GM11168 (cell line): ENCODE results near the gene KCNJ9.

Source experiments
- in situ Hi-C: fragments of 300-500 bp; cut with MboI; formaldehyde crosslinking; loops from one replicate; pipeline ENCODE4 v1.12.0; 2022; ENCODE audit warnings: low sequenced_read_pairs; ENCODE audit not compliant: unreplicated experiment

Gene KCNJ9

GRCh38 chr1:160085686-160086455, 4.5 kb downstream of the KCNJ9 start:
- in situ Hi-C loops, result no loop called here

DNA sequence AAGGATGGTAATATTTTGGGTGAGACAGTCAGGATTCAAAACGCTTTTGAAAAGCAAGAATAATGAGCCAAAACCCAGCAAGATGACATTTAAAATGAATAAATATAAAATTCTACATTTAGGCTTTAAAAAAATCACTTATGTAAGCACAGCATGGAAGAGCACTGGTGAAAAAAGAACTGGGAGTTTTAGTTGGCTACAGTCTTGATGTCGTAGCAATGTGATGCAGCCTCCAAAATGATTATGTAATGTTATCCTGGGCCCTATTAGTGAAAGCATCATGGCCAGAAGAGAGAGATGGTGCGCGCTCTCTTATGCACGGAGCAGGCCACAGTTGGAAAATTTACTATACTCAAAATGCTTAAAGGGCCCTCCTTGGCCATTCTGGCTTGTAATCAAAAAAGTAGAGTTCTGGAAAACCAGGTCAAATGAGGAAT, 5.1 kb downstream of the KCNJ9 start:
- in situ Hi-C loops, result no loop called here

DNA sequence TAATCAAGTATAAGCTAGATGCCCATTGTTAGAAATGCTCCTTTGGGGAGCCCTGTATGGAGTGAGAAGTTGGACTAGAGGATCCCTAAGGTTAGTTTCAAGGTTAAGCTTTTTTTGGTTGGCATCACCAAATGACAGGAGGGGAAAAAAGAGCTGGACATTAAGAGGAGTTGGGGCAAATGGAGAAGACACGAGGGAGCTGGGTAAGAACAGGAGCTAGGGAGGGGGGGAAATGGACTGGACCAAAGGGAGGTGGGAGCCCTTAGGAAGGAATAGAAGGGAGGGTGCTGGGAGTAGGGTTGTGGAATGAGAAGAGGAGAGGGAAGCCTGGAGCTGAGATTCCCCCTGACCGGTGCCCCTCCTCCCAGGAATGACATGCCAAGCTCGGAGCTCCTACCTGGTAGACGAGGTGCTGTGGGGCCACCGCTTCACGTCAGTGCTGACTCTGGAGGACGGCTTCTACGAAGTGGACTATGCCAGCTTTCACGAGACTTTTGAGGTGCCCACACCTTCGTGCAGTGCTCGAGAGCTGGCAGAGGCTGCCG, 5.9 kb downstream of the KCNJ9 start:
- in situ Hi-C loops, result no loop called here

- in situ Hi-C loops, result loop anchor here (10.0 kb wide), 1 partner anchor 285 kb away; no protein-coding TSS in a partner anchor
Measured at GRCh38 chr1:160089883-160090282, 8.5 kb downstream of the KCNJ9 start.

DNA sequence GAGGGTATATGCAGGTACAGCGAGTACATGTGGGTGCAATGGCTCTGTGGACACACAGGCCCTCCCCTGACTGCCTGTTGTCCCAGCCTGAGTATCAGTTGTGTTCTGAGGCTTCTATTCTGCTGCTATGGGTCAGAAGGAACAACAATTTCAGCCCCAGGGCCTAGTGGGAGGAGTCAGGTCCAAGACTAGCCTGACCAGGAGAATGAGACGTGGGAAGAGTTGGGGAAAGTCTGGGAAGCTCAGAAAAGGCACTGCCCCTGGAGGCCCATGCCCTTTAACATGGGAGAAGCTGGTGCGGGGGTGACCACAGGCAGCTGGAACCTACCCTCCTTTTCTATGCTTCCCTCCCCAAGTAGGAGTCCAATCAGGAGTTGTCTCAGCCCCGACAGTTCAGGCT, 9.4 kb downstream of the KCNJ9 start:
- in situ Hi-C loops, result loop anchor here (10.0 kb wide), 1 partner anchor 284 kb away; no protein-coding TSS in a partner anchor

DNA sequence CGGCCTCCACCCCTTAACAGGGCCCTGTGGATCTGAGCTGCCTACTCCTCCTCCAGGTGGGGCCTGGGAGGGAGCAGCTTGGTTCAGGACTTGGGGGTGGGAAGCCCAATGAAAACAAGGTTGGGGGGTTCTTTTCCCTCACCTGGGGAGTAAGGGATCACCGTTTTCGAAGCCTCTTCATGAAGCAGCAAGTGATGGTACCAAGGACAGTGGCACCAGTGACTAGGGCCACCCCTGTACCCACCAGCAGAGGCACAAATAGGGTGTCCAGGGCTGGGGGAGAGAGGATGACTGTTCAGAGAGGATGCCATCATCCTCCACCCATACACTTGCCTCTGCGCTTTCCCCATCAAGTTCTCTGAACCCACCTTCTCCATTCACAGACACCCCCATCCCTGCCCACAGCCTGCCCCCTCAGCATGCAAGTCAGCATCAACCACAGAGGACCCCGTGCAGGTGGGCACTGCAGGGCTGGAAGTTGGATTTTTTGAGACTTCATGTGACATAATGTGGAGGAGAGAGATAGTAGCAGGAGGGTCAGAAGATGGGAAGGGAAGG, 10.4 kb downstream of the KCNJ9 start:
- in situ Hi-C loops, result loop anchor here (10.0 kb wide), 1 partner anchor 283 kb away; no protein-coding TSS in a partner anchor

DNA sequence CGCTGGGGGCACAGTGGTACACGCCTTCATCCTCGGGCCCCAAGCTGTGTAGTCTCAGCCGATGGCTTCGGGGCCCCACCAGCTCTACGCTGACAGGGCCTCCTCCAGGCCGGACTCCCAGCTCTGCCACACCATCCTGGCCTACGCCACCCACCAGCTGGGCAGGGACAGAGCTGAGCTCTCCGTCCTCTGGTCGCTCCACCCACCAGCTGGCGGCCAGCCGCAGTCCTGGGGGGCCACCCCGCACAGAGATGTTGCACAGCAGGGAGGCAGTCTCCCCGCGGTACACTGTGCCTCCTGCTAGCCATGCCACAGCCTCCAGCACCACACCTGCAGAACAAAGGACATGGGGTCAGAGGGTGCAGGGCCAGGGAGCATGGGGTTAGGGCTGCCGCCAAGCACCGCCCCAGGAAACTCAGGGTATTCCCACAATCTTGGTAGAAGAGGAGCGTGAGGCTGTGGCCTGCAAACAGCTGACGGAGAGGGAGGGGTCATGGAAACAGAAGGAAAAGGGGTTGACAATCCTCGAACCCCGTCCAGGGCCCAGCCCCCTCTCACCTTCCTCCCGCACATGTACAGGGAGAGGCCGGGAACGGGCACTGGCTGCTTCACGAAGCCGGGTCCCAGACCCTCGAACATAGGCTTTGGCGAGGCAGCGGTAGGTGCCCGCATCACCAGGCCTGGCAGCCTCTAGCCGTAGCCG, 11.2 kb downstream of the KCNJ9 start:
- in situ Hi-C loops, result loop anchor here (10.0 kb wide), 1 partner anchor 282 kb away; no protein-coding TSS in a partner anchor

DNA sequence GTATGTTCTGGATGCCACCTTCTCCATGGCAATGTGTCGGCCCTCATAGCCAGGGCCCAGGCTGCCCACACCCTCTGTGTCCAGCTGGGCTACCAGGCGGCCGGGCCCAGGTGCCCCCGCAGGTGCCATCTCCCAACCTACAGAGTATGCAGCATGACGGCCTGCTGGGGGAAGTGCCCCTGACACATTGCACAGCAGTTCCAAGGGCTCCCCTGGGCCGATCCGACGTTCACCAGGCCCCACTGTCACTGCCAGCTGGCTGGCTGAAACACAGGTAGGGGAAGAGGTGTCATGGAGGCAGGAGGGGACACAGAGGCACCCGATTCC, 11.7 kb downstream of the KCNJ9 start:
- in situ Hi-C loops, result loop anchor here (10.0 kb wide), 1 partner anchor 282 kb away; no protein-coding TSS in a partner anchor

GRCh38 chr1:160093624-160094290, 12.4 kb downstream of the KCNJ9 start:
- in situ Hi-C loops, result loop anchor here (10.0 kb wide), 1 partner anchor 281 kb away; no protein-coding TSS in a partner anchor

DNA sequence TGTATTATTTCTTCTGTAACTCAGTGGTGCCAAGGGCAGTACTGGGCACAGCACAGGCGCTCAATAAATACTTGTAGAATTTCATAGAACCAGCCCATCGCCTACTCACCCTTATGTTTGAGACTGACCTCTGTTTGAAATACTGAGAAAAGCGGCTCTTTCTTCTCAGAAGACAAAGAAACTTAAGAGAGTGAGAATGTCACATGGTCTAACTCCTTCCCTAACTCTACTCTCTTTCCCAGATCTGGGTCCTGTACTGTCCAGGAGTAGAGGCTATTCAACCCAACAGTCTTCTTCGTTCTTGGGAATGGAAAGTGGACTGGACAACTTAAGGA, 12.9 kb downstream of the KCNJ9 start:
- in situ Hi-C loops, result loop anchor here (10.0 kb wide), 1 partner anchor 281 kb away; no protein-coding TSS in a partner anchor

GRCh38 chr1:160094806-160095205, 13.5 kb downstream of the KCNJ9 start:
- in situ Hi-C loops, result loop anchor here (10.0 kb wide), 1 partner anchor 280 kb away; no protein-coding TSS in a partner anchor

DNA sequence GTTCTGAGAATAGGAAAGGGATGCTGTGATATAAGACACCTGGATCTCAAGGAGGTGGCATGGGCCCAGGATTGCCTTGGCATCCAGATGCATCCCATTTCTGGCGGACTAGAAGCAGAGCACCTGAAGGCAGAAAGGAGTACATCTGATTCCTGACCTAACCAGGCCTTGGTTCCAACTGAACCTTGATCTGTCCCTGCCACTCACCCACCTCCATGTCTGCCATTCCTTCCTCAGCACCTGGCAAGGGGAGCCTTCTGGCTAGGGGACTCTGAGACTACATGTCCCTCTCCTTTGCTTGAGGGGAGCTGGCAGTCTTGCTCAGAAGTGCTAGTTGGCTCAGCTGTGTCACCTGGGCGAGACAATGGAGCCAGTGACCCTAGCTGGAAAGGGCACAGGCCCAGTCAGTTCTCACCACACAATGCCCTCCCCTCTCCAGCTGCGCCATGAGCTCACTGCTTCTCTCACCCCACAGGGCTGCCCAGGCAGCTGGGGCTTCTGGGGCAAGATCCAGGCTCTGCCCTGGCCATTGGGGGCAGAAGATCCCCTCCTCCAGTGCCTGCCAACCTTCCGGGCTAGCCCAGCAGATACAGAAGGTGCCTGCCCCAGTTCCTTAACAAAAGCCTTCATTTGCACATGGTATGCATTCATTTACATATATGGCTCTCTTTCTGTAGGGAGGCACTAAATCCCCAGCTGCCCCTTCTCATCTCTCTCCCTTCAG, 14.2 kb downstream of the KCNJ9 start:
- in situ Hi-C loops, result loop anchor here (10.0 kb wide), 1 partner anchor 279 kb away; no protein-coding TSS in a partner anchor

DNA sequence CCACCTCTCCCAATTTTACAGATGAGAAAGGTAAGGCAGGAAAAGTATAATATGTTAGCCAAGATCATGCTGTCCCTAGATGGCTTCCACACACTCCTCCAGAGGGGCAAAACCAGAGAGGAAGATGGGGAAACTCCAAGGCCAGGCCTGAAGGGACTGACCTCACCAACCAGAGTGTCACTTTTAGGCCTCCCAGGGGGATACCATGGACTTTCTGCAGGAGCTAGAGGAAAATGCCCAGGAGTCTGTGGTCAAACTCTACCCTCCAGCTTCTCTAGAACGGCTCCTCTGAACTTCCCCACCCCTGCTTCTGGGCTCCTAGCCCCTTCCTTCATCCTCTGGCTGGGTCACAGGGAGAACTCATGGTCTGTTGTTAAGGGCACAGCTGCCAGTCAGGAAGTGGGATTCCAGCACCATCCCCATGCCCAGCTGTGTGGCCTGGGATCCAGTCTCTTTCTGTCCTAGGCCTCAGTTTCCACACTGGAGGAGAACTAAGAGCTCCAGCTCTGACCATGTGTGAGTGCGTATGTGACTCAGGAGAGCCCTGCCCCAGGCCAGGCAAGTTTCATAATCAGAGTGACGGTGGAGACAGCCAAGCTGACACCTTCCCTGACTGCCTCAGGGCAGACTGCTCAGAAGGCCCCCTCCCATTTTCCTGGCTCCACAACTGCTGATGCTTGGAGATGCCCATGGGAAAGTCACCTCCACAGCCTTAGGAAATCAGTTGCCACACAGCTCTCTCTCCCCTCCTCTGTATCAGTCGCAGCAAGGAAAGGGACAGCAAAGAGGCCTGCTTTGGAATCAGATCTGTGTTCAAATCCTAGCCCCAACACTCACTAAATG, 15.2 kb downstream of the KCNJ9 start:
- in situ Hi-C loops, result loop anchor here (10.0 kb wide), 1 partner anchor 278 kb away; no protein-coding TSS in a partner anchor

- in situ Hi-C loops, result loop anchor here (10.0 kb wide), 1 partner anchor 277 kb away; no protein-coding TSS in a partner anchor
Measured at GRCh38 chr1:160097151-160097910, 16.0 kb downstream of the KCNJ9 start.

- in situ Hi-C loops, result loop anchor here (10.0 kb wide), 1 partner anchor 277 kb away; no protein-coding TSS in a partner anchor
Measured at GRCh38 chr1:160097911-160098851, 16.8 kb downstream of the KCNJ9 start, which contains the start of gene IGSF8. Gene IGSF8, minus strand, starts transcription at chr1:160098619. Its CDS starts 147 bp downstream, at chr1:160098472.

DNA sequence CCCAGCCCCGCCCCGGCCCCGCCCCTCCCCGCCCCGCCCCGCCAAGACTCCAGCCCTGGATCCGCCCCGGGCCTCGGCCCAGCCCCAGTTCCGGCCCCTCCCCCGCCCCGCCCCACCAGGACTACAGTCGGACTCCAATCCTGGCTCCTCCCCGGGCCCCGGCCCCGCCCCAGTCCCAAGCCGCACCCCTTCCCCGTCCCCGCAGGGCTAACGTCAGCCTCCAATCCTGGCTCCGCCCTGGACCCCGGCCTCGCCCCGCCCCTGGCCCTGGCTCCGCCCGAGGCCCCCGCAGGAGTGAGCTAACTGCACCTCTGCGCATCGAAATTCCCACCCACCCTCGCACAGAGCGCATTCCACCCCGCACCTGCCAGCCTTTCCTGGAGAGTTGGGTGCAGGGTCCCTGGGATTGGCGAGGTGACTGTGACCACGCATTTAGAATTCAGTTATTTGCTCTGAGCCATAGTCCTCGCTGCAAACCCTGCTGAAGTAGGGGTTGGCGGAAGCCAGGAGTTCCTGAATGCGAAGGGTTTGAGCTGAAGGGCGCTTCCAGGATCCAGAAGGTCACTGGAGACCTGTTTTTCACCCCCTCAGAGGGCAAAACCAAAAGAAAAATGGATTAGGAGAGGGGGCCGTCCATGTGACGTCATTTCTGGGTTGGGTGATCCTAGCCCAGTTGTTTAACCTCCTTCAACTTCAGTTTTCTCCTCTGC, 17.7 kb downstream of the KCNJ9 start:
- in situ Hi-C loops, result loop anchor here (10.0 kb wide), 1 partner anchor 276 kb away; no protein-coding TSS in a partner anchor
